ENCODE data around the gene MARK4.

GRCh38 chr19:45352914-45353796 lies 102.1 kb downstream of the MARK4 start:
- no peak for TF ChIP-seq POLR2A (IDR thresholded peaks at IDR 0.05)
- no peak for TF ChIP-seq CTCF (IDR thresholded peaks at IDR 0.05 in 8 of 11, conservative IDR thresholded peaks at IDR 0.05 in 3 of 11)

All from spleen (tissue), 7 donors.